Measurements from ENCODE around the gene LYPLA2.

GRCh38 chr1:23801876-23802275 lies 10.9 kb downstream of the LYPLA2 start:
- no peak for TF ChIP-seq CTCF (IDR thresholded peaks at IDR 0.05)
- no peak for TF ChIP-seq POLR2AphosphoS5 (IDR thresholded peaks at IDR 0.05; ENCODE audit: insufficient read depth in 1 of 2, low read depth in 1 of 2)
